ENCODE results near the gene RNASEH2A.

DNA sequence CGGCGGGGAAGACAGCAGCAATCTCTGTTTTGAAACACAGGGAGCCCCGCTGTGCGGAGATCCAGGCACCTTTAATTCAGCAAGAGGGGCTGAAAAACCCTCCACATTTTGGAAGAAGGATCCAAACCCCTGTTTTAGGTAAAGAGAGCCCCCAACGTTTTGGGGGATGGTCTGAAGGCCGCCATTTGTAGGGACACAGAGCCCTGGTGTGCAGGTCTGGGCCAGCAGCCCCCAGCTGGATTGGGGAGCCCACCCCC lies 27.6 kb upstream of the RNASEH2A start:
- TF ChIP-seq POLR2AphosphoS5 (IDR thresholded peaks at IDR 0.05) = no peak
- TF ChIP-seq, protein P1, sequence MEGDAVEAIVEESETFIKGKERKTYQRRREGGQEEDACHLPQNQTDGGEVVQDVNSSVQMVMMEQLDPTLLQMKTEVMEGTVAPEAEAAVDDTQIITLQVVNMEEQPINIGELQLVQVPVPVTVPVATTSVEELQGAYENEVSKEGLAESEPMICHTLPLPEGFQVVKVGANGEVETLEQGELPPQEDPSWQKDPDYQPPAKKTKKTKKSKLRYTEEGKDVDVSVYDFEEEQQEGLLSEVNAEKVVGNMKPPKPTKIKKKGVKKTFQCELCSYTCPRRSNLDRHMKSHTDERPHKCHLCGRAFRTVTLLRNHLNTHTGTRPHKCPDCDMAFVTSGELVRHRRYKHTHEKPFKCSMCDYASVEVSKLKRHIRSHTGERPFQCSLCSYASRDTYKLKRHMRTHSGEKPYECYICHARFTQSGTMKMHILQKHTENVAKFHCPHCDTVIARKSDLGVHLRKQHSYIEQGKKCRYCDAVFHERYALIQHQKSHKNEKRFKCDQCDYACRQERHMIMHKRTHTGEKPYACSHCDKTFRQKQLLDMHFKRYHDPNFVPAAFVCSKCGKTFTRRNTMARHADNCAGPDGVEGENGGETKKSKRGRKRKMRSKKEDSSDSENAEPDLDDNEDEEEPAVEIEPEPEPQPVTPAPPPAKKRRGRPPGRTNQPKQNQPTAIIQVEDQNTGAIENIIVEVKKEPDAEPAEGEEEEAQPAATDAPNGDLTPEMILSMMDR (IDR thresholded peaks at IDR 0.05) = no peak
- no peak for TF ChIP-seq POLR2A (IDR thresholded peaks at IDR 0.05)
- no peak for TF ChIP-seq EP300 (IDR thresholded peaks at IDR 0.05)
